ENCODE results near the gene ARHGAP30. TPM values are rescaled to one million over a fixed set of nuclear protein-coding genes. Genes with fewer than 3 reads are reported as not detected.

ARHGAP30 gene
- total RNA-seq, 1 experiment from 2014 or later: 0.36 TPM

DNA sequence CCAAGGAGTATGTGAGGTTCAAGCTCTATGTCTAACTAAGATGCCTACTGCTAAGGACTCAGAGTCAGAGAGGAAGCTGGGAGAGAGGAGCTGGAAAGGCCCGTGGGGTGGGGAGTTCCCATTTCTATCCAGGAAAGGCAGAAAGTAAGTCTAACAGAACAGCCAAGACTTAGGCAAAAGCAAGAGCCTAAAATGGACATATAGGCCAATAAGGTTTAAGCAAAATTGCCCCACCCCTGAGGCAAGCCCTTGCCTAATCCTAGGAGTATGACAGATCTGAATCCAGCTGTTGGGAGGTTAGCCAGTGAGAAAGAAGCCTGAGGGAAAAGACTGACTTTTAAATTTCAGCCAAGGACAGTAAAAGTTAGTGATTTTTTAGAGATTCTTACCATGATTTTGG lies 26.8 kb upstream of the ARHGAP30 start:
- intact Hi-C loops (cut with micrococcal nuclease; ENCODE audit: unreplicated experiment): loop anchor here (2.0 to 5.0 kb wide), 2 partner anchors 54 to 100 kb away; no protein-coding TSS in a partner anchor
- TF ChIP-seq TCF7L2 (IDR thresholded peaks at IDR 0.05; ENCODE audit: low read depth, low read length): no peak
- TF ChIP-seq, protein P1, sequence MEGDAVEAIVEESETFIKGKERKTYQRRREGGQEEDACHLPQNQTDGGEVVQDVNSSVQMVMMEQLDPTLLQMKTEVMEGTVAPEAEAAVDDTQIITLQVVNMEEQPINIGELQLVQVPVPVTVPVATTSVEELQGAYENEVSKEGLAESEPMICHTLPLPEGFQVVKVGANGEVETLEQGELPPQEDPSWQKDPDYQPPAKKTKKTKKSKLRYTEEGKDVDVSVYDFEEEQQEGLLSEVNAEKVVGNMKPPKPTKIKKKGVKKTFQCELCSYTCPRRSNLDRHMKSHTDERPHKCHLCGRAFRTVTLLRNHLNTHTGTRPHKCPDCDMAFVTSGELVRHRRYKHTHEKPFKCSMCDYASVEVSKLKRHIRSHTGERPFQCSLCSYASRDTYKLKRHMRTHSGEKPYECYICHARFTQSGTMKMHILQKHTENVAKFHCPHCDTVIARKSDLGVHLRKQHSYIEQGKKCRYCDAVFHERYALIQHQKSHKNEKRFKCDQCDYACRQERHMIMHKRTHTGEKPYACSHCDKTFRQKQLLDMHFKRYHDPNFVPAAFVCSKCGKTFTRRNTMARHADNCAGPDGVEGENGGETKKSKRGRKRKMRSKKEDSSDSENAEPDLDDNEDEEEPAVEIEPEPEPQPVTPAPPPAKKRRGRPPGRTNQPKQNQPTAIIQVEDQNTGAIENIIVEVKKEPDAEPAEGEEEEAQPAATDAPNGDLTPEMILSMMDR (IDR thresholded peaks at IDR 0.05): no peak
- no peak for TF ChIP-seq POLR2AphosphoS5 (IDR thresholded peaks at IDR 0.05; ENCODE audit: low read depth, low read length)
- no peak for TF ChIP-seq SIN3A (IDR thresholded peaks at IDR 0.05; ENCODE audit: borderline replicate concordance, insufficient read depth, low read depth, low read length)
- TF ChIP-seq, protein P2, sequence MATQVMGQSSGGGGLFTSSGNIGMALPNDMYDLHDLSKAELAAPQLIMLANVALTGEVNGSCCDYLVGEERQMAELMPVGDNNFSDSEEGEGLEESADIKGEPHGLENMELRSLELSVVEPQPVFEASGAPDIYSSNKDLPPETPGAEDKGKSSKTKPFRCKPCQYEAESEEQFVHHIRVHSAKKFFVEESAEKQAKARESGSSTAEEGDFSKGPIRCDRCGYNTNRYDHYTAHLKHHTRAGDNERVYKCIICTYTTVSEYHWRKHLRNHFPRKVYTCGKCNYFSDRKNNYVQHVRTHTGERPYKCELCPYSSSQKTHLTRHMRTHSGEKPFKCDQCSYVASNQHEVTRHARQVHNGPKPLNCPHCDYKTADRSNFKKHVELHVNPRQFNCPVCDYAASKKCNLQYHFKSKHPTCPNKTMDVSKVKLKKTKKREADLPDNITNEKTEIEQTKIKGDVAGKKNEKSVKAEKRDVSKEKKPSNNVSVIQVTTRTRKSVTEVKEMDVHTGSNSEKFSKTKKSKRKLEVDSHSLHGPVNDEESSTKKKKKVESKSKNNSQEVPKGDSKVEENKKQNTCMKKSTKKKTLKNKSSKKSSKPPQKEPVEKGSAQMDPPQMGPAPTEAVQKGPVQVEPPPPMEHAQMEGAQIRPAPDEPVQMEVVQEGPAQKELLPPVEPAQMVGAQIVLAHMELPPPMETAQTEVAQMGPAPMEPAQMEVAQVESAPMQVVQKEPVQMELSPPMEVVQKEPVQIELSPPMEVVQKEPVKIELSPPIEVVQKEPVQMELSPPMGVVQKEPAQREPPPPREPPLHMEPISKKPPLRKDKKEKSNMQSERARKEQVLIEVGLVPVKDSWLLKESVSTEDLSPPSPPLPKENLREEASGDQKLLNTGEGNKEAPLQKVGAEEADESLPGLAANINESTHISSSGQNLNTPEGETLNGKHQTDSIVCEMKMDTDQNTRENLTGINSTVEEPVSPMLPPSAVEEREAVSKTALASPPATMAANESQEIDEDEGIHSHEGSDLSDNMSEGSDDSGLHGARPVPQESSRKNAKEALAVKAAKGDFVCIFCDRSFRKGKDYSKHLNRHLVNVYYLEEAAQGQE (IDR thresholded peaks at IDR 0.05; ENCODE audit: insufficient read depth in 1 of 2, low read depth in 2 of 2, low read length in 1 of 2): no peak

DNA sequence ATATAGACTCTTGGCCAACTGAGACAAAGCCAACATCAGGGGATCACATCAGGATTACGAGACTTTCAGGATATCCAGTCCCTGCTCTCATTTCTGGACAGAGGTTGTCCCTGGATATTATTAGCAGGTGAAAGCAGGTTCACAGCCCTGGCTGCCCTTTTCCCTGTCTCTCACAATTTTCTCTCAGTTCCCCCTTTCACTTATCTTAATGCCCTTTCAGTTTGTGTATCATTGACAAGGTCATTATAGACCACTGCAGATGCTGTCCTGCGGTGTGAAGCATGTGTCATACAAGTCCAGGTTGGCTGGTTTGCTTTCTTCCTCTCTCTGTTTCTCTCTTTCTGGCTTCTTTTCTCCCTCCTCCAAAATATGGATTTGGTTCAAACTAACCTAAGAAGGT lies 26.3 kb upstream of the ARHGAP30 start:
- H3K9me3 ChIP-seq (ENCODE audit: control insufficient read depth, insufficient read depth, low read depth, low read length): no peaks in the 10 kb centered on the region
- CTCF ChIA-PET: interaction anchor here (0.8 kb wide), 1 partner anchor 24 kb away, joined by 4 read pairs; no protein-coding TSS in a partner anchor
- no TSS peak for BruUV-seq (replicated peaks)
- ATAC-seq: no peak
- intact Hi-C loops (cut with micrococcal nuclease; ENCODE audit: unreplicated experiment) (loop anchor here (2.0 to 5.0 kb wide), 2 partner anchors 54 to 99 kb away; no protein-coding TSS in a partner anchor), in situ Hi-C loops (cut with HindIII; ENCODE audit: low pct_unique_long_range_greater_than_20kb, low sequenced_read_pairs) (no loop called here)
- DNase-seq (ENCODE audit: low read depth, low spot score): no peak
- H3K4me3 ChIP-seq (ENCODE audit: low read depth in 2 of 2, low read length in 2 of 2): no peak overlapping the region
- H3K4me1 ChIP-seq (ENCODE audit: control insufficient read depth, insufficient read depth, low read length): 0 out of 2 replicates have a peak, but pooled peaks cover 6% of the 10 kb centered on the region
- no peaks in the 10 kb centered on the region for H3K27me3 ChIP-seq (ENCODE audit: control insufficient read depth, insufficient read depth, low read length)
- H3K27ac ChIP-seq (ENCODE audit: low read length): no peak overlapping the region
- TF ChIP-seq, protein P1 (IDR thresholded peaks at IDR 0.05): no peak
- TF ChIP-seq TCF7L2 (IDR thresholded peaks at IDR 0.05; ENCODE audit: low read depth, low read length): no peak
- POLR2A ChIA-PET: interaction anchor here (0.6 kb wide), 1 partner anchor 50 kb away, joined by 3 read pairs; the partner anchor contains the start of gene USF1
- peaks cover 4% of the 10 kb centered on the region; the same call in 1 of the 2 replicates for H3K36me3 ChIP-seq (ENCODE audit: control insufficient read depth, insufficient read depth, low read length)

More for the DNA sequence above, 26.8 kb upstream of the ARHGAP30 start:
- Histone ChIP-seq H3K27ac (ENCODE audit: low read length) (no peak overlapping the region), H3K27me3 (ENCODE audit: control insufficient read depth, insufficient read depth, low read length) (no peaks in the 10 kb centered on the region), H3K36me3 (ENCODE audit: control insufficient read depth, insufficient read depth, low read length) (peaks cover 4% of the 10 kb centered on the region; the same call in 1 of the 2 replicates), H3K4me3 (ENCODE audit: low read depth in 2 of 2, low read length in 2 of 2) (no peak overlapping the region), H3K9me3 (ENCODE audit: control insufficient read depth, insufficient read depth, low read depth, low read length) (no peaks in the 10 kb centered on the region), H3K4me1 (ENCODE audit: control insufficient read depth, insufficient read depth, low read length) (0 out of 2 replicates have a peak, but pooled peaks cover 6% of the 10 kb centered on the region)
- ATAC-seq: no peak
- in situ Hi-C loops (cut with HindIII; ENCODE audit: low pct_unique_long_range_greater_than_20kb, low sequenced_read_pairs): no loop called here
- ChIA-PET CTCF (interaction anchor here (0.8 to 1.0 kb wide), 2 partner anchors 25 to 77 kb away, joined by 4 read pairs; no protein-coding TSS in a partner anchor), POLR2A (interaction anchor here (0.6 kb wide), 1 partner anchor 51 kb away, joined by 3 read pairs; the partner anchor contains the start of gene USF1)
- no peak for DNase-seq (ENCODE audit: low read depth, low spot score)
- BruUV-seq (replicated peaks): no TSS peak

Measured in Panc1 (cell line).